ENCODE measurements around the gene RAD23B. TPM values are rescaled to one million over a fixed set of nuclear protein-coding genes. Genes with fewer than 3 reads are reported as not detected.
A peak's percentile ranks its signal among the peaks of the same experiment; 100 is the strongest.

Gene RAD23B
- polyA plus RNA-seq, 3 donors: 21.6 to 50.0 (median 24.7) TPM

DNA sequence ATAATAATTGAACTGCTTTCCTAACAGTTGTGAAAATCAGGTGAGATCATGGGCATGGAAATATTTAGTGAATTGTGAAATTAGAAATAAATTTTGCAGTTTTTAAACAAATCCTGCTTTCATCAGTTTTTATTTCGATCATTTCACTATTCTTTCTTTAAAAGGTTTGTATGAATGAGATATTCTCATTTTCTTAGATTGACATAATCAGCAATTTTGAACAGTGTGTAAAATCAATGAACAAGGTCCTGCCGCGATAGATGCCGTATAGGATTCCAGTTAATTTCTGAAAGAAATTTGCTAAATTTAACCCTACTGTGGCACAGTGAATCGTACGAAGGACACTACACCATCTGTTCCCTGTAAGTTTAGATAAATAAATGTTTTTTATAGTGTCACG lies 7.5 kb downstream of the RAD23B start:
- peaks cover 0 to 2% (median 0%) of the 10 kb centered on the region in 7 donors for H3K9me3 Mint-ChIP-seq
- H3K4me3 ChIP-seq (replicated peaks in 1 of 3; ENCODE audit: low read depth in 2 of 3, low read length in 3 of 3): no peak overlapping the region
- intact Hi-C loops (cut with micrococcal nuclease): no loop called here
- H3K27me3 ChIP-seq (ENCODE audit: control insufficient read depth in 2 of 2, insufficient read depth in 2 of 2, low read length in 2 of 2): no peaks in the 10 kb centered on the region
- H3K36me3 ChIP-seq (replicated peaks in 1 of 2; ENCODE audit: control insufficient read depth in 1 of 2, insufficient read depth in 2 of 2, low read length in 2 of 2): no peaks in the 10 kb centered on the region
- DNase-seq: no peak
- no peak overlapping the region for H3K9ac ChIP-seq (ENCODE audit: insufficient read depth, low read length, poor library complexity, severe bottlenecking)
- TF ChIP-seq, protein P1, sequence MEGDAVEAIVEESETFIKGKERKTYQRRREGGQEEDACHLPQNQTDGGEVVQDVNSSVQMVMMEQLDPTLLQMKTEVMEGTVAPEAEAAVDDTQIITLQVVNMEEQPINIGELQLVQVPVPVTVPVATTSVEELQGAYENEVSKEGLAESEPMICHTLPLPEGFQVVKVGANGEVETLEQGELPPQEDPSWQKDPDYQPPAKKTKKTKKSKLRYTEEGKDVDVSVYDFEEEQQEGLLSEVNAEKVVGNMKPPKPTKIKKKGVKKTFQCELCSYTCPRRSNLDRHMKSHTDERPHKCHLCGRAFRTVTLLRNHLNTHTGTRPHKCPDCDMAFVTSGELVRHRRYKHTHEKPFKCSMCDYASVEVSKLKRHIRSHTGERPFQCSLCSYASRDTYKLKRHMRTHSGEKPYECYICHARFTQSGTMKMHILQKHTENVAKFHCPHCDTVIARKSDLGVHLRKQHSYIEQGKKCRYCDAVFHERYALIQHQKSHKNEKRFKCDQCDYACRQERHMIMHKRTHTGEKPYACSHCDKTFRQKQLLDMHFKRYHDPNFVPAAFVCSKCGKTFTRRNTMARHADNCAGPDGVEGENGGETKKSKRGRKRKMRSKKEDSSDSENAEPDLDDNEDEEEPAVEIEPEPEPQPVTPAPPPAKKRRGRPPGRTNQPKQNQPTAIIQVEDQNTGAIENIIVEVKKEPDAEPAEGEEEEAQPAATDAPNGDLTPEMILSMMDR (IDR thresholded peaks at IDR 0.05): no peak
- peak overlapping the region in 1 of 2 donors; percentile 18 for H3K27ac ChIP-seq (ENCODE audit: low read depth in 1 of 2, low read length in 2 of 2)
- WGBS (ENCODE audit: insufficient coverage): 90% methylated on average over 2 of the region's 7 CpGs
- H3K4me2 ChIP-seq (replicated peaks; ENCODE audit: extremely low read depth, low read length, poor library complexity, severe bottlenecking): no peak overlapping the region
- peaks cover 100% of the 10 kb centered on the region for H3K79me2 ChIP-seq (ENCODE audit: insufficient read depth, low read length)
- peak overlapping the region in 2 of 7 donors; percentile 17 to 20 for H3K27ac Mint-ChIP-seq
- H4K20me1 ChIP-seq (ENCODE audit: insufficient read depth, low read length): peaks cover 100% of the 10 kb centered on the region
- no peaks in the 10 kb centered on the region for H3K36me3 Mint-ChIP-seq
- H3K4me1 ChIP-seq (ENCODE audit: control insufficient read depth in 1 of 2, insufficient read depth in 2 of 2, low read length in 2 of 2): peaks cover 11 to 28% of the 10 kb centered on the region in 2 donors
- peaks cover 0 to 3% (median 0%) of the 10 kb centered on the region in 3 donors for H3K27me3 Mint-ChIP-seq (ENCODE audit: low read depth in 3 of 3)
- H3K9me3 ChIP-seq (replicated peaks in 1 of 2; ENCODE audit: control insufficient read depth in 1 of 2, insufficient read depth in 1 of 2, low read length in 2 of 2): no peaks in the 10 kb centered on the region
- H3K4me3 Mint-ChIP-seq: no peak overlapping the region
- peaks cover 66% of the 10 kb centered on the region for H3K4me1 Mint-ChIP-seq
- no peak overlapping the region for H2AFZ ChIP-seq (ENCODE audit: insufficient read depth, low read depth, low read length, poor library complexity, severe bottlenecking)

DNA sequence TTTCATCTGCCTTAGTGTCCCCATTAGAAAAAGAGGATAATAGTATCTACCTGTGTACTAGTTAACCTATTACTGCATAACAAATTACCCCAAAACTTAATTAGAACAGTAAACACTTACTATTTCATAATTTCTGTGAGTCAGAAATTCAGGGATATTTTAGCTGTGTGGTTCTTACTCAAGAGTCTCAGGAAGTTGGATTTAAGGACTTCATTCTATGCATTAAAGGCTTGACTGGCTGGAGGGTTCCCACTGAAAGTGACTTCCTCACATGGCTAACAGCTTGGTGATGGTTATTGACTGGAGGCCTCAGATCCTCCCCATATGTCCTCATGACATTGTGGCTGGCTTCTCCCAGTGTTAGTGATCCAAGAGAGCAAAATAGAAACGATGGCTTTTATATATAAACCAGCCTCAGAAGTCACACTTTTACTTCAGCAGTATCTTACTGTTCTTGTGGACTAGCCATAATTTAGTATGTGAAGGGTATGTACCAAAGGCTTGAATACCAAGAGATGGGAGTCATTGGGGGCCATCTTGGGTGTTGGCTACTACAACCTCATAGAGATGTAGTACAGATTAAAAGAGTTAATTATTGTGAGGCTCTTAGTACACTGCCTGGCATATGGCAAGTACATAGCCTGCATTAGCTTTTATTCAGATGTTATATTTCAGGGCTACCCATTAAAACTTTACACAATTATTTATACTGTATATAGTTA lies 9.9 kb downstream of the RAD23B start:
- H3K4me1 ChIP-seq (ENCODE audit: control insufficient read depth in 1 of 2, insufficient read depth in 2 of 2, low read length in 2 of 2): peaks cover 3 to 11% of the 10 kb centered on the region in 2 donors
- H3K9ac ChIP-seq (ENCODE audit: insufficient read depth, low read length, poor library complexity, severe bottlenecking): no peak overlapping the region
- Mint-ChIP-seq H3K27me3 (ENCODE audit: low read depth in 3 of 3) (peaks cover 0 to 1% (median 0%) of the 10 kb centered on the region in 3 donors), H3K4me1 (peaks cover 56% of the 10 kb centered on the region), H3K4me3 (no peak overlapping the region), H3K27ac (peak overlapping the region in 6 of 7 donors; percentile 2 to 65 (median 29)), H3K9me3 (peaks cover 0 to 2% (median 0%) of the 10 kb centered on the region in 7 donors), H3K36me3 (no peaks in the 10 kb centered on the region)
- no CpG with 5 or more reads among the region's 1 CpG for WGBS (ENCODE audit: insufficient coverage)
- H3K4me2 ChIP-seq (replicated peaks; ENCODE audit: extremely low read depth, low read length, poor library complexity, severe bottlenecking): no peak overlapping the region
- no peak overlapping the region for H3K4me3 ChIP-seq (replicated peaks in 1 of 3; ENCODE audit: low read depth in 2 of 3, low read length in 3 of 3)
- peak overlapping the region in 1 of 2 donors; percentile 29 for H3K27ac ChIP-seq (ENCODE audit: low read depth in 1 of 2, low read length in 2 of 2)
- no peaks in the 10 kb centered on the region for H3K36me3 ChIP-seq (replicated peaks in 1 of 2; ENCODE audit: control insufficient read depth in 1 of 2, insufficient read depth in 2 of 2, low read length in 2 of 2)
- H4K20me1 ChIP-seq (ENCODE audit: insufficient read depth, low read length): peaks cover 100% of the 10 kb centered on the region
- H2AFZ ChIP-seq (ENCODE audit: insufficient read depth, low read depth, low read length, poor library complexity, severe bottlenecking): no peak overlapping the region
- TF ChIP-seq, protein P1 (IDR thresholded peaks at IDR 0.05): no peak
- no peaks in the 10 kb centered on the region for H3K9me3 ChIP-seq (replicated peaks in 1 of 2; ENCODE audit: control insufficient read depth in 1 of 2, insufficient read depth in 1 of 2, low read length in 2 of 2)
- H3K79me2 ChIP-seq (ENCODE audit: insufficient read depth, low read length): peaks cover 100% of the 10 kb centered on the region
- intact Hi-C loops (cut with micrococcal nuclease): no loop called here
- peak; percentile 20 to 43 (median 23) for DNase-seq
- no peaks in the 10 kb centered on the region for H3K27me3 ChIP-seq (ENCODE audit: control insufficient read depth in 2 of 2, insufficient read depth in 2 of 2, low read length in 2 of 2)

All from CD14-positive monocyte (primary cell).